GM10847 (cell line): ENCODE data around the gene DZIP1.

Experiments
- POLR2A ChIP-seq: IDR thresholded peaks from 2 replicates; pipeline ENCODE4 v1.6.1; 2011; ENCODE audit not compliant: insufficient read length; ENCODE audit errors: extremely low read depth

The DZIP1 gene

GRCh38 chr13:95614641-95615245, 29.8 kb downstream of the DZIP1 start:
- no peak for TF ChIP-seq POLR2A

- no peak for TF ChIP-seq POLR2A
Measured at GRCh38 chr13:95608640-95609323, 35.7 kb downstream of the DZIP1 start.

- TF ChIP-seq POLR2A, result no peak
Measured at GRCh38 chr13:95607366-95607765, 37.1 kb downstream of the DZIP1 start.

- no peak for TF ChIP-seq POLR2A
Measured at GRCh38 chr13:95605448-95606125, 38.9 kb downstream of the DZIP1 start.

GRCh38 chr13:95604556-95604915, 40.0 kb downstream of the DZIP1 start:
- no peak for TF ChIP-seq POLR2A

GRCh38 chr13:95603887-95604555, 40.5 kb downstream of the DZIP1 start:
- TF ChIP-seq POLR2A, result no peak

- TF ChIP-seq POLR2A, result no peak
Measured at GRCh38 chr13:95601906-95602305, 42.6 kb downstream of the DZIP1 start.

- TF ChIP-seq POLR2A, result no peak
Measured at GRCh38 chr13:95601216-95601615, 43.3 kb downstream of the DZIP1 start.

DNA sequence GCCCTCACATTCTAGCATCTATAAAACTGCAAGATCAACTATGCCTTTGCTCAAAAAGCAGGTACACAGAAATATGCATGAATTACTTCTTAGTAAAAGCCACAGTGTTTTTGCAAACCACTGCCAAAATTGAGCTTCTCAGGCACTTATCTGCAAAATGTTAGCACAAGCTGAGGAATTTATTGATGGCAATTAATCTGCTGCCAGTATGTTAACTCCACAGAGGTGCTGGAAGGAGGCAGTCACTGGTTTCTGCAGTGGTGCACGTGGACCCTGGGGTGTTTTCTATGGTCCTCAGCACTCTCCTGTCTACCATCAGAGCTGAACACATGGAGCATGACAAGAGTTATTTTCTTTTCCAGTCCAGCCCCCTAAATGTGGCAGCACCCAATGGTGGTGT, 47.8 kb downstream of the DZIP1 start:
- no peak for TF ChIP-seq POLR2A

DNA sequence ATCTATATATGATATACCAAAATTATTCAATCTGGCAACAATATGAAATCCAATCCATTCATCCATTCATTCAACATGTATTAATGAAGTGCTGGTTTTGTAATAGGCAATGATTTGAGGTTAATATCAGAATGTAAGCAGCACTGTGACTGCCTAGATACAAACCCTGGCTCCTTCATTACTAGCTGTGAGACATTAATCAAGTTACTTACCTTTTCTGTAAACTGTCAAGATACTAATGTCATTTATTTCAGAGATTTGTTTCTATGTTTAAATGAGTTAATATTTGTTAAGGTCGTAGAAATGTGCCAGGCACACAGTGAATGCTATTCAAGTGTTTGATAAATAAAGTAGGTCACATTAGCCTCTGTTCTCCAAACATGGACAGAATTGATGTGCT, 51.0 kb downstream of the DZIP1 start:
- no peak for TF ChIP-seq POLR2A

DNA sequence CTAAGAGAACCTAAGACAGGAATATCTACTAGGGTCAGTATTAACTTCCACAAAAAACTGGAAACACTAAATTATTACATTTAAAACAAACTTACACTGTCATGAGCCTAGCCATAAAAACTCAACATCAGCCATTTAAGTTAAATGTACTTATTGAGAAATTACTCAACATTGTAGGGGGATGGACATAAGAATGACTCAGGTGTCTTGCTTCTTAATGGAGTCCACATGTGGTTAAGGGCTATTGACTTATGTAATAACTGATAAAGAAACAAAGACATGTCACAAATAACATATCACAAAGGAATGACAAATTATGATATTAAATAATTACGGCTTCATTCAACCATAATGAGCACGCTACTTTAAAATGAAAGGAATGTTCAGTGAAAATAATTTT, 55.8 kb downstream of the DZIP1 start:
- TF ChIP-seq POLR2A, result no peak

DNA sequence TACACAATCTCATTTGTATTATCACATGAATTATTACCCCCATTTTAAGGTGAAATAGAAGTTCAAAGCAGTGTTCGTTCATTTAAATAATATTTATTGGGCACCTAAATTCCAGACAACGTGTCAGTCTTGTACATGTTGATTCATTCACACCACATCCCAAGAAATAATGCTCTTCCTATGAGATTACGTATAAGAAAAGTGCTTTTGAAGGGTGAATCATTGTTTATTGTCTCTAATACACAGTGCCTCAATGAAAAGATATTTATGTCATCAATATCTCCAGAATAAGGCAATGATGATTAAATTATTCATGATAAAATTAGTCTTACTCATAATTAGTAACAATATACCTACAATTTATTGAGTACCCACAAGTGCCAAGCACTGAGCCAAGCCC, 56.4 kb downstream of the DZIP1 start:
- no peak for TF ChIP-seq POLR2A

DNA sequence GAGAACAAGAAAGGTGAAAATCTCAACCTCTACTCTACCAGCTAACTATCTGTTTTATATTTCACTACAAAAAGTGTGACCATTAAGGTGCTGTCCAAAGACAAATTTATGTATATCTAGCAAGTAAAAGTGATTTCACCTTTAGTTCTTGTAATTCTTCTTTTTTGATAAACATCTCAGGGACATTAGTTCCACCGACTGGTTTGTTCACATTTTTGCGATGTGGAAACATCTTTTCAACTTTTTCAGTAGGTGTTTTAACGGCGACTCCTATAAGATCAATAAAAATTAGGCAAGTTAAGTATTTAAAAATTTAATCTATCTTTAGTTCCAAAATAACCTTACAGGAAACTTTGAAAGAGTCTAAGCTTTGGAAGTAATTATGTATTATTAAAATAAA, 58.6 kb downstream of the DZIP1 start:
- TF ChIP-seq POLR2A, result no peak

DNA sequence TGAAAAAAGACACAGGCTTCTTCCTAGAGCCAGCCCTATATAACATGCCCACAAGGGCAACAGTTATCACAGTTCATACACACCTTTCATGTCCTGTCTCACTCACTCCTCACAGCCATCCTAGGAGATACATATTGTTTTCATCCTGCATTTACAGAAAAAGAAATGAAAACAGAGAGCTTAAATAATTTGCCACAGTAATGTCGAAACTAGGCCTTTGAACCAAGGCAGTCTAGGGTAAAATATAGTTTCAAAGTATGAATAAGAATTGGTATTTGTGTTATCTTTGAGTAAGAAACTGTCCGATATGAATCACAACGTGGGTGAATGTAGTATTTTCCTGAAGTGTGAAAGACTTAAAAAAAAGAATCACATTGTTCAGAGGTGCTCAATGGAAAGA, 65.2 kb downstream of the DZIP1 start:
- TF ChIP-seq POLR2A, result no peak

DNA sequence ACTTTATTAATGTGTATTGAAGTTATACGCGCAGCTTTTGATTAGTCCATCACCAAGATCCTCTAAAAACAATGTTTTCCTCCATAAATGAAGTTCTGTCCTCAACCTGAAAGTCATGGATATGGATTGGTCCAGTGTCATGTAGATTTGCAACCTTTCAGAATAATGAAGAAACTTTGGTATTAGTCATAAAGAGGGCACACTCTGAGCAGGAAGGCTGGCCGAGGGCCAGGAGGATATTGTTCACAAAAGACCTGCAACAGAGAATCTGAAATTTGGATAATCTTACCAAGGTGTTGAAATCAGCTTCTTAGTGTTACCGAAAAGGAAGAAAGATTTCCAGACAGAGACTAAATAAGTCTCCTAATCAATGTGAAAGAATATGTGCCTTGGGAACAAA, 71.3 kb downstream of the DZIP1 start:
- no peak for TF ChIP-seq POLR2A

DNA sequence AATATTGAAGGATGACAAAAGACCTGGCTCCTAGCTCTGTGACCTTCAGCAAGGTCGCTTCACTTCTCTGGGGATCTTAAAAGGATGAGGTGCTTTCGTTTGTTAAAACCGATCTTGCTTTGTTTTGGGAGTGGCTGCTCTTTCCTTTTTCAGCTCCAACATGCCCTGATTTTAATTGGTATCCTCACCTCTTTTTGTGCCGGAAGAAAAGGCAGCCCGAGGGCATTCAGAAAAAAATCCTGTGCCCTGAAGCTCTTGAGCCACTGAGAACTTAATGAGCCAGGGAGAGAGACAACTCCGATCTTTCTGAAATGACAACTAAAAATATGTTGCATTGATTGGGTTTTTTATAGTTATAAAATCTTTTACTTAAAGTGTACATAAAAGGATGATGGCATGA, 72.6 kb downstream of the DZIP1 start:
- no peak for TF ChIP-seq POLR2A
